Kidney epithelial cell (primary cell): ENCODE measurements around the gene XRCC4. TPM values are rescaled to one million over a fixed set of nuclear protein-coding genes. Genes with fewer than 3 reads are reported as not detected.

Source experiments
- DNase-seq: peaks from one replicate; pipeline ENCODE4 v3.0.0-alpha.2; 2010; ENCODE audit warnings: low read depth
- H3K27me3 ChIP-seq: 2 replicates; pipeline ENCODE4 v1.6.0; 2011; ENCODE audit warnings: low read length; ENCODE audit not compliant: control insufficient read depth, insufficient read depth
- H3K36me3 ChIP-seq: 2 replicates; pipeline ENCODE4 v1.5.1; 2011; ENCODE audit warnings: low read length; ENCODE audit not compliant: control insufficient read depth, insufficient read depth
- H3K4me3 ChIP-seq: 2 replicates; pipeline ENCODE4 v1.5.1; 2011; ENCODE audit warnings: low read depth, mild to moderate bottlenecking, control low read depth, low read length
- total RNA-seq: library from RNA; depleted of rRNA; stranded (reverse); fragments of >200 nt; gene quantifications from 2 replicates; pipeline ENCODE4 v1.2.3, GENCODE V29; 2015
- TF ChIP-seq, protein P1 (sequence below): IDR thresholded peaks from 2 replicates; pipeline ENCODE4 v1.5.1; 2011; ENCODE audit warnings: mild to moderate bottlenecking, moderate library complexity, low read length, control low read depth, inconsistent platforms; ENCODE audit not compliant: insufficient read depth, poor library complexity, severe bottlenecking

The XRCC4 gene
- total RNA-seq, 1 donor from 2014 or later: 7.6 TPM

DNA sequence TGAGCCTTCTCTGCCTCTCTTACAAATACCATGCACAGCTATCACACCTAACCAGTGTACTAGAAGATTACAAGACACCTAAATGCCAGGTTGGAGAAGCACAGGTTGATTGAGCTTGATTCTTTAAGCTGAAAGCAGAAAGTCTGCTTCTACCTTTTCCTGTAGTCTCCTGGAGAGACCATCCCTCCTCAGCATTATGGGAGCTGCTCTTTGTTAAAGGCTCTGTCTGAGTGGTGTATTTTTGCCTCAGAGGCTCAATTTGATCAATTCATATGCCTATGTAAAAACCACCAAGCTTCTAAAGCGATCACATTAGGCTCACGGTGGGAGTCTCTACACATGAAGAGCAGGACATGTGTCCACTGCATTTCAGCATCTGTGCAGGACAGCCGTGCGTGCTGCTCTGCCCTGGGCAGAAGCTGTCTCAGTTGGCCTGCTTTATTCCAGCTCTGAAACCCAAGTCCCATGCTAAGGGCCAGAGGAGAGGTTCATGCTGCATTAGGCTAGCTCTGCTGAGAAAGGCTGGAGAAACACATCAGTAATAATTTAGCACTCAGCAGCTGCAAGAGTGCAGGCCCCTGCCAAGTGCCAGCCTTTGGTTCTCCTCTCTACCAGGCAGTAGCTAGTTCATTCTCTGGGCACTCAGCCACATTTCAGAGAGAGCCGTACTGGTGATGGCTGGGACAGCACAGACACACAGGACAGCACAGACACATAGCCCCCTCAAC, 41.8 kb upstream of the XRCC4 start:
- DNase-seq: no peak
- Histone ChIP-seq H3K27me3 (no peaks in the 10 kb centered on the region), H3K36me3 (no peaks in the 10 kb centered on the region), H3K4me3 (no peak overlapping the region)
- TF ChIP-seq, protein P1, sequence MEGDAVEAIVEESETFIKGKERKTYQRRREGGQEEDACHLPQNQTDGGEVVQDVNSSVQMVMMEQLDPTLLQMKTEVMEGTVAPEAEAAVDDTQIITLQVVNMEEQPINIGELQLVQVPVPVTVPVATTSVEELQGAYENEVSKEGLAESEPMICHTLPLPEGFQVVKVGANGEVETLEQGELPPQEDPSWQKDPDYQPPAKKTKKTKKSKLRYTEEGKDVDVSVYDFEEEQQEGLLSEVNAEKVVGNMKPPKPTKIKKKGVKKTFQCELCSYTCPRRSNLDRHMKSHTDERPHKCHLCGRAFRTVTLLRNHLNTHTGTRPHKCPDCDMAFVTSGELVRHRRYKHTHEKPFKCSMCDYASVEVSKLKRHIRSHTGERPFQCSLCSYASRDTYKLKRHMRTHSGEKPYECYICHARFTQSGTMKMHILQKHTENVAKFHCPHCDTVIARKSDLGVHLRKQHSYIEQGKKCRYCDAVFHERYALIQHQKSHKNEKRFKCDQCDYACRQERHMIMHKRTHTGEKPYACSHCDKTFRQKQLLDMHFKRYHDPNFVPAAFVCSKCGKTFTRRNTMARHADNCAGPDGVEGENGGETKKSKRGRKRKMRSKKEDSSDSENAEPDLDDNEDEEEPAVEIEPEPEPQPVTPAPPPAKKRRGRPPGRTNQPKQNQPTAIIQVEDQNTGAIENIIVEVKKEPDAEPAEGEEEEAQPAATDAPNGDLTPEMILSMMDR: no peak

DNA sequence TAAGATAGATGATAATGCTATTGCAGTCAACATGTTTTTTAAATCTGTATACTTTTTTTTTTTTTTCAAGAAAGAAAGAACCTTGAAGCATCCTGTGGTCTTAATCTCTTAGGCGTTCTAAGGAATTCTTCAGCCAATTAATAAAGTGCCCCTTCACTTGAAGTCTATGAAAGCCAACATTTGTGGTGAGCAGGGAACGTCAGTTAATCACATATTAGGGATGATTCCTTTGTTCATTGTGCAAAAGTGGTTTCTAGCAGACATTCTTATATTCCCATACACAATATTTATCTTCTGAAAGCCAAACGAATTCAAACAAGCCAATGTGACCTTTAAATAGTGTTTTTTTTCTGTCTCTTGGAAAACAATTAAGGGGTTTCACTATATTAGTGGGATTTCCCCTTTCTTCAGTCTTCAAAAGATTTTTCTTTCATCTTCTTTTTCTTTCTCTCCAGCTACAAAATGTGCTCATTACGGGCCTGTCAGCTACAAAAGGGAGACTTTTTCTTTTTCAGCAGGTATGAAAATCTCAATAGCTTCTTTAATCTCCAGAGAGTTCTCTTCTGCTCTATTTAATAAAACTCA, 40.3 kb upstream of the XRCC4 start:
- TF ChIP-seq, protein P1: no peak
- Histone ChIP-seq H3K4me3 (no peak overlapping the region), H3K27me3 (no peaks in the 10 kb centered on the region), H3K36me3 (no peaks in the 10 kb centered on the region)
- DNase-seq: no peak

DNA sequence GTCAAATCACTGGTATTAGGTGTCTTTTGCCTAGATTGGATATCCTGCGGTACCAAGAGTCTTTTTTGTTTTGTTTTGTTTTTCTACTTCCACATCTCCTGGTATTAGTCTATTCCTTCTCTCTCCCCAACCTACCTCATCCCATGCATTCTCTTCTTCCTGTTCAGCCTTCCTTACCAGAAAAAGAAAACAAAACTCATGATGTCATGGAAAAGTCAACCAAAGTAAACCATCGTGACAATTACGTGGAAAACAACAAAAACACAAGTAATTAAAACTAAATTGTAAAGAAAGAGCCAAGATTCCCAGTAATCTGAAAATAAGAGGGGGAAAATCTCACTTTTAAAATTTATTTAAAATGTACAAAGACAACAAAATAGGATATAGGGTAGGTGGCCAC, 38.4 kb upstream of the XRCC4 start:
- TF ChIP-seq, protein P1: no peak
- Histone ChIP-seq H3K36me3 (no peaks in the 10 kb centered on the region), H3K27me3 (no peaks in the 10 kb centered on the region), H3K4me3 (no peak overlapping the region)
- DNase-seq: no peak

DNA sequence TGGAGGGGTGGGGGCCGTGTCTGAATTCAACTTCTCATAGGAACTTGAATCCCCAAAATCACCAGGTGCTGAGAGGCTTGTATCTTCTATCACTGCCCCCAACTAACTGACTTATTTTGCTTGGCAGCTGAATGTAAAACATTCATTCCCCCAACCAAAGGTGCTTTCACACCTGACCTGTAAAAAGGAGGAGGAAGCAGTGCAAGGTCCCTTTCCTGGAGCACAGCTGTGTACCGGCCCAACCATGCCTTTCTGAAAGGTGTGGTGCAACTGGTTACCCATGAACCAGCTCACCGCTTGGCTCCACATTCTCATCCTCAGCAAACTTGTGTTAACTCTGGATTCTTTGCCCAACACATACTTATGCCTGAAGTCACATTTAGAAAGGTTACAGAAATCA, 34.8 kb upstream of the XRCC4 start:
- Histone ChIP-seq H3K27me3 (no peaks in the 10 kb centered on the region), H3K4me3 (no peak overlapping the region), H3K36me3 (no peaks in the 10 kb centered on the region)
- TF ChIP-seq, protein P1: no peak
- no peak for DNase-seq

DNA sequence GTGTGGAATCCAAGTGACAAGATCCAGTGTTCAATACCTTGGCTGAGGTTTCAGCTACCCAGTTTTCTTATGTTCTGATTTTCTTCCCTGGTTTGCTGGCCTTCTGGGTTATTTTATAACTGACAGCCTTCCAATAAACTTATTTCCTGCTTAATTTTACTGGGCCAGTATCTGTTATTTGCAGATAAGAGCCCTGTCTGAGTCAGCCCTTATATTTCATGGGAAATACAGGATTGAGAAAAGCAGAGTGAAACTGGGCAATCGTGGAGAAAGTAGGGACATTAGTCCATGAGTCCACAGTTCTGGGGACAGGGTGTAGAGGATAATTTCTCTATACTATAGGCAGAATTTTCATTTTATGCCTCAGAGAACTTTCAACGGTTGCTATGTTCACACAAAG, 32.4 kb upstream of the XRCC4 start:
- H3K36me3 ChIP-seq: no peaks in the 10 kb centered on the region
- TF ChIP-seq, protein P1: no peak
- no peak overlapping the region for H3K4me3 ChIP-seq
- no peaks in the 10 kb centered on the region for H3K27me3 ChIP-seq
- DNase-seq: no peak

DNA sequence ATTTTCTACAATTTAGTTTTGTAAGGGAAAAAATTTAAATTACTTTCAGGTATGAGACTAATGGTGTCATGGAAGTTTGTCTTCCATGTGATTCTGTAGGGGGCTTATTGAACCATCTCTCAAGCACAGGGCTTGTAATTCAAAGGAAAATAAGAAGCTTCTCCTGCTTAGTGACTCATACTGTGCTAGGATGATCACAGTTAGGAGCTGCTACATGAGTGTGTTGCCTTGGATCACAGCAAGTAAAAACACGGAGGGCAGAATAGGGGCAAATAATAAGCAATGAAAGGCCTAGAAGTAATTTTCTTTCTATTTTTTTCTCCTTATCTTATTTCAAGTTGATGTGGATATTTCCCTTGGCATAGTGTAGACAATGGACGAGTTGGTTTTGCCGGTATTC, 29.1 kb upstream of the XRCC4 start:
- H3K4me3 ChIP-seq: no peak overlapping the region
- H3K36me3 ChIP-seq: peaks cover 1% of the 10 kb centered on the region
- TF ChIP-seq, protein P1: no peak
- DNase-seq: peak; percentile 29
- no peaks in the 10 kb centered on the region for H3K27me3 ChIP-seq
